Smooth muscle cell (in vitro differentiated cells): Measurements from ENCODE around the gene CAPZB. TPM values are rescaled to one million over a fixed set of nuclear protein-coding genes. Genes with fewer than 3 reads are reported as not detected.

Experiments used
- DNase-seq: peaks from one replicate; lab custom pipeline; 2025; ENCODE audit not compliant: unreplicated experiment; lab: John Stamatoyannopoulos, UW
- H2AFZ ChIP-seq: fragments of 200-600 bp; sonication (generic); 2 replicates; pipeline ENCODE4 v1.6.0; 2016; ENCODE audit warnings: antibody characterized with exemption, low read depth, mild to moderate bottlenecking
- H3F3A ChIP-seq: fragments of 200-600 bp; sonication (generic); 2 replicates; pipeline ENCODE4 v1.6.0; 2017; ENCODE audit warnings: antibody characterized with exemption, low read depth
- H3K27ac ChIP-seq: fragments of 200-600 bp; sonication (generic); 2 replicates; pipeline ENCODE4 v1.5.1; 2016; ENCODE audit warnings: low read depth, mild to moderate bottlenecking
- H3K27me3 ChIP-seq: fragments of 200-600 bp; sonication (generic); 2 replicates; pipeline ENCODE4 v1.6.1; 2016; ENCODE audit warnings: low read depth, mild to moderate bottlenecking
- H3K36me3 ChIP-seq: fragments of 200-600 bp; sonication (generic); 2 replicates; pipeline ENCODE4 v1.5.1; 2016; ENCODE audit warnings: low read depth
- H3K4me1 ChIP-seq: fragments of 200-600 bp; sonication (generic); 2 replicates; pipeline ENCODE4 v1.5.1; 2016; ENCODE audit warnings: low read depth
- H3K4me2 ChIP-seq: fragments of 200-600 bp; sonication (generic); 2 replicates; pipeline ENCODE4 v1.6.0; 2016; ENCODE audit warnings: mild to moderate bottlenecking
- H3K4me3 ChIP-seq: fragments of 200-600 bp; sonication (generic); 2 replicates; pipeline ENCODE4 v1.5.1; 2016; ENCODE audit warnings: mild to moderate bottlenecking
- H3K79me2 ChIP-seq: fragments of 200-600 bp; sonication (generic); 2 replicates; pipeline ENCODE4 v1.6.0; 2016; ENCODE audit warnings: low read depth, mild to moderate bottlenecking
- H3K9ac ChIP-seq: fragments of 200-600 bp; sonication (generic); 2 replicates; pipeline ENCODE4 v1.6.0; 2016; ENCODE audit warnings: low read depth
- H3K9me3 ChIP-seq: fragments of 200-600 bp; sonication (generic); replicated peaks from 2 replicates; pipeline ENCODE4 v1.5.1; 2016; ENCODE audit warnings: low read depth
- H4K20me1 ChIP-seq: fragments of 200-600 bp; sonication (generic); 2 replicates; pipeline ENCODE4 v1.6.0; 2016; ENCODE audit warnings: low read depth
- CTCF ChIP-seq: fragments of 200-600 bp; sonication (generic); IDR thresholded peaks from 2 replicates; pipeline ENCODE4 v1.5.1; 2017; ENCODE audit warnings: borderline replicate concordance, mild to moderate bottlenecking, antibody characterized with exemption; ENCODE audit not compliant: insufficient read depth, poor library complexity, severe bottlenecking
- WGBS: methylation state at CpG from one replicate; pipeline ENCODE4 v1.1.7; 2016; ENCODE audit warnings: low lambda C conversion rate; 5-methylcytosine and 5-hydroxymethylcytosine counted together
- polyA plus RNA-seq: library from polyadenylated mRNA; unstranded; fragments of >200 nt; fragmentation: Nextera tagmentation; extraction: Ambion mirVana; gene quantifications from 2 replicates; pipeline ENCODE4 v1.2.1, GENCODE V29; 2016
- total RNA-seq: library from RNA; depleted of rRNA; stranded (reverse); fragments of >200 nt; gene quantifications from 2 replicates; pipeline ENCODE4 v1.2.3, GENCODE V29; 2014

CAPZB gene
- total and polyA plus RNA-seq, 2 experiments from 2014 or later = 205 to 405 TPM

GRCh38 chr1:19377812-19378718, 107.3 kb downstream of the CAPZB start:
- H3K4me1 ChIP-seq = no peaks in the 10 kb centered on the region
- H3K9ac ChIP-seq = no peak overlapping the region
- H2AFZ ChIP-seq = no peak overlapping the region
- no peak overlapping the region for H3K4me3 ChIP-seq
- H4K20me1 ChIP-seq = peaks cover 92% of the 10 kb centered on the region
- H3K27ac ChIP-seq = no peak overlapping the region
- no peak for TF ChIP-seq CTCF
- H3F3A ChIP-seq = no peaks in the 10 kb centered on the region
- no peaks in the 10 kb centered on the region for H3K27me3 ChIP-seq
- no peaks in the 10 kb centered on the region for H3K9me3 ChIP-seq
- WGBS = 97% methylated on average over 17 of the region's 17 CpGs
- H3K4me2 ChIP-seq = no peak overlapping the region
- peaks cover 16% of the 10 kb centered on the region for H3K79me2 ChIP-seq
- H3K36me3 ChIP-seq = peaks cover 16% of the 10 kb centered on the region
- DNase-seq = no peak

- Histone ChIP-seq H4K20me1 (peaks cover 92% of the 10 kb centered on the region), H2AFZ (no peak overlapping the region), H3K4me1 (no peaks in the 10 kb centered on the region), H3K4me2 (no peak overlapping the region), H3K4me3 (no peak overlapping the region), H3K27me3 (no peaks in the 10 kb centered on the region), H3F3A (no peaks in the 10 kb centered on the region), H3K9ac (no peak overlapping the region), H3K36me3 (peaks cover 16% of the 10 kb centered on the region), H3K9me3 (no peaks in the 10 kb centered on the region), H3K27ac (no peak overlapping the region), H3K79me2 (peaks cover 10% of the 10 kb centered on the region)
- no peak for TF ChIP-seq CTCF
- no peak for DNase-seq
- 93% methylated on average over 7 of the region's 7 CpGs for WGBS
Measured at GRCh38 chr1:19376428-19377372, 108.6 kb downstream of the CAPZB start.

GRCh38 chr1:19375631-19376400, 109.5 kb downstream of the CAPZB start:
- no peak overlapping the region for H3K4me2 ChIP-seq
- H3F3A ChIP-seq = no peaks in the 10 kb centered on the region
- peaks cover 16% of the 10 kb centered on the region for H3K36me3 ChIP-seq
- 94% methylated on average over 6 of the region's 6 CpGs for WGBS
- DNase-seq = no peak
- peaks cover 92% of the 10 kb centered on the region for H4K20me1 ChIP-seq
- no peak overlapping the region for H3K9ac ChIP-seq
- H3K27ac ChIP-seq = no peak overlapping the region
- no peak for TF ChIP-seq CTCF
- H3K4me3 ChIP-seq = no peak overlapping the region
- no peaks in the 10 kb centered on the region for H3K27me3 ChIP-seq
- H3K4me1 ChIP-seq = no peaks in the 10 kb centered on the region
- no peaks in the 10 kb centered on the region for H3K9me3 ChIP-seq
- peaks cover 10% of the 10 kb centered on the region for H3K79me2 ChIP-seq
- H2AFZ ChIP-seq = no peak overlapping the region
